ENCODE measurements around the gene ZNF714.

GRCh38 chr19:21087871-21088270 lies 5.9 kb downstream of the ZNF714 start:
- TF ChIP-seq SREBF2 (IDR thresholded peaks at IDR 0.05; ENCODE audit: low read length) (no peak), CHD4 (IDR thresholded peaks at IDR 0.05) (no peak), BHLHE40 (IDR thresholded peaks at IDR 0.05; ENCODE audit: borderline replicate concordance in 1 of 2, low read depth in 2 of 2, low read length in 1 of 2) (no peak), RFX5 (IDR thresholded peaks at IDR 0.05; ENCODE audit: low read depth, low read length) (no peak)
